GM21737 (cell line): ENCODE data around the gene CIDEA.

ENCODE experiments used
- ATAC-seq: cut with Tn5 transposase; IDR thresholded peaks from one replicate; pipeline ENCODE4 v1.9.1; 2021; ENCODE audit warnings: mild to moderate bottlenecking, moderate library complexity; ENCODE audit not compliant: unreplicated experiment

Gene CIDEA

DNA sequence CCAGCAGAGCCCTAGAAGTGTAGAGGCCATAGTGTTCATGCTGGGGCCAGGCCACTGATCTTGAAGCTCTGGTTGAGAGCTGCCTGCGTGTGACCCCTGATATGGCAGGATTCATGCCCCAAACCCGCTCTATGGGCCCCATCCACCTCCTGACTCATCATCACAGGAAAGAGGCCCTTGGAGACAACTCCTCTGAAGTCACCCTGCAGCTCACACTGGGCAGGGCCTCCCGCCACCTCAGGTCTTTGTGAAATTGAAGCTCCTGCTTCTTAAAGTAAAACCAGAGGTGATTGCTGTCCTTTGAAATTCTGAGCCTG is 41.9 kb downstream of the CIDEA start:
- no peak for ATAC-seq

- no peak for ATAC-seq
These were observed 42.3 kb downstream of the CIDEA start for GRCh38 chr18:12296457-12296856.

DNA sequence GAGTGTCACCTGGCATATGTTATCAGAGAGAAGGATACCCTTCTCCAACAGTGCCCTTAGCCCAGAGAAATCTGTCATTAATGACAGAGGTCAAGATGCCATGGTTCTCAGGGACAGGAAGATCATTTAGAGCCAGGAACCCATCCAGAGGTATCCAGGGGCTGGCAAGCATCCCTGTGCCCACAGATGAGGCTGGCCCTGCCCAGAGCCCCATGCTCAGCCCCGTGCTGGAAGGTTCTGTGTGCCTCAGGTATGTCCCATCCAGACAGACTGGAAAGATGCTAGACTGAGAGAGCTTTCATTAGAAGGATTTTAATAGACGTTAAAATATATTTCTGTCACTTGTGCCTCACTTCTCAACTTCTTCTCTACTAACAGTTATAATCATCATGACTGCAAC is 45.7 kb downstream of the CIDEA start:
- ATAC-seq = no peak

GRCh38 chr18:12301263-12302005 is 47.3 kb downstream of the CIDEA start:
- ATAC-seq = no peak

DNA sequence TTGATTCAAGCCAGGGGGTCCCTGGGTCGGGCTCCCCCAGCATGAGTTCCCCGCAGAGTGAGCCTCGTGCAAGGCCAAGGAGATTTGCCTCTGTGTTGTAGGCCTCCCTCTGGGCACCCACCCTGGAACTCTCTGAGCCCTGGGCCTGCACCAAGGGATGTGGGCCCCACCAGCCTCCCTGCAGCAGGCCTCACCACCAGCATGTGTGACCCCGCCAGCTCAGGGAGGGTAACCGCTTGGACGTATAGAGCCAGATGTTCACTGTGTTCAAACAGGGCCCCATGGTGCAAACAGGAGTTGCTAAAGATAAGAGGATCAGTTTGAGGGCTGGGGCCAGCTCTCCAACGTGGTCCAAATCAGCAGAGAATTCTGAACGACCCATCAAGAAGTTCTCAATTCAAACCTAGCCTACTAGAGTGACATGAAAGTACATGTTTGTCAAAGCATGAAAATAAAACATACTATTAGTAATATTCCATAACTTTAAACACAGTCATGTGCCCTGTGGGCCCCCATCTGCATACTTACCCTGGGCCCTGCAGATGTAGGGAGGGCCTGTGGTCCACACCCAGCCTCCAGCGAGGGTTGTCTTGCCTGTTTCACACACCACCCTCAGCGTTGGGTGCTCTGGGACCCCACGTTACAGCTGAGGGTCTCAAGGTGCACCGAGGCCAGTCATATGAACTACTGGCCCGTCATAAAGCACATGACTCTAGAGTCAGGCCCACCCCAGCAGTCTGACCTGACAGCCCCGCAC is 48.4 kb downstream of the CIDEA start:
- ATAC-seq = no peak

DNA sequence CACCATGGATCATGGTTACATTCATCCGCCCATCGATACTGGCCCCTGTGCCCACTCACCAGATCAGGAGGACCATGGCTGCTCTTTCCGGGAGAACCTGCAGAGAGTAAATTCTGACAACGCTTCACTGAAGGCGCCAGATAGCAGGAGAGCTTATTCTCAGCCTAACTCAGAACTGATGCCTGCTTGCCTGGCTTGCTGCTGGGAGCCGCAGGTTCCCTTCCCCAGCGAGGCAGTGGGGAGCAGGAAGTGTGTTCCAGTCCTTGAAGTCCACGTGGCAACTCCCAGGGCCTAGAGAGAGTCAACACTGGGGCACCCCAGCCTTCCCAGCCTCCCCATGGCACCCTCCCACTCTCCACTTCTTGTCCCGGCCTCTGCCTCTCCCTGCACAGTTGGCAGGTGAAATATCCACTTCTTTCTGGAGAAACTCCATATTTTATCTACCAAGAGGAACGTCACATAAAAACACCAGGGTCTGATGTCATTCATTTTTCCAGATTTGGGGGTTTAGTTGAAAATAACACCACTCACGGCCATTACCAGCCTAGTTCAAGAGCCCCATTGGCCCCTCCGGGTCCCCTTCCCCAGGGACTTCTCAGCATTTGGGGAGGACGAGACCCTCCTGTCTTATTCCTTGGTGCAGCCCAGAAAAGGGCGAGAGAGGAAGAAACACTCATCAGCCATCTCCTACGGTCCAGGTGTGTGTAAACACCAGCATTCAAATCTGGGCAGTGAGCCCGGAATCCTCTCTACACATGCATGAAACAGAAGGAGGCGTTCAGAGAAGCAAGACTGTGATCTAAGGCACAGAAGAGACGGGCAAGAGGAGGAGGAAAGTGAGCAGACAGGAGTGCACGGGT is 50.4 kb downstream of the CIDEA start:
- ATAC-seq = no peak

- ATAC-seq = no peak
These were observed 51.0 kb downstream of the CIDEA start for GRCh38 chr18:12305211-12305610.

GRCh38 chr18:12305930-12306629 is 51.9 kb downstream of the CIDEA start:
- ATAC-seq = no peak

- no peak for ATAC-seq
These were observed 52.9 kb downstream of the CIDEA start for GRCh38 chr18:12306752-12307700.

DNA sequence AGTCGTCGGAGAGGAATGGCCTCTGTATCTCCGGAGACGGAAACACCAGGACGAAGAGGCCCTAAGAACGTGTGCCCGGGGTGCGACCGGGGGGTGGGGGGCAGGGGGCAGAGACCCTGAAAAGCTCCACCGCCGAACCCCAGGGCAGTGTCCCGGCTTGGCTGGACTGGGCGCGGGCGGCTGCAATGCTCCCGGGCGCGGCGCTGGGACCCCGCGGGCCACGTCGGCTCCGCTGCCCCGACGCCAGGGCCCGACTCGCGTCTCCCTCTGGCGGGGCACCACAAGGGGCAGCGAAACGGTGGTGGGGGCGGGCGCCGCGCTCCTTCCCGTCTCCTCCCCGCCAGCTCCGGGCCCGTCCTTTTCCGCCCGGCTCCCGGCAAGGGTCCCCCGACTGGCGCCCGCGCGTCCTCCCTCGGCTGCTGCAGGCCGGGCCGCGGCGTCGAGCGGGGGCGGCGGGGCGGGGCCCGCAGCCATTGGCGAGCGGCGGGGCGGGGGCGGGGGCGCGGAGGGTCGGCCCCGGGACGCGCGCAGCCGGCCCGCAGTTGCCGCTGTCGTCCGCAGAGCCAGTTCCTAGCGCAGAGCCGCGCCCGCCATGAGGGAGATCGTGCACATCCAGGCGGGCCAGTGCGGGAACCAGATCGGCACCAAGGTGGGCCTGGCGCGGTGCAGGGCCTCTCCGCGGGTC is 53.7 kb downstream of the CIDEA start, which contains the start of gene TUBB6:
Gene TUBB6, plus strand, starts transcription at position 541 of the 685 bp plus-strand sequence. Its CDS starts 52 bp downstream, at position 593.
- ATAC-seq = peak; percentile 52

DNA sequence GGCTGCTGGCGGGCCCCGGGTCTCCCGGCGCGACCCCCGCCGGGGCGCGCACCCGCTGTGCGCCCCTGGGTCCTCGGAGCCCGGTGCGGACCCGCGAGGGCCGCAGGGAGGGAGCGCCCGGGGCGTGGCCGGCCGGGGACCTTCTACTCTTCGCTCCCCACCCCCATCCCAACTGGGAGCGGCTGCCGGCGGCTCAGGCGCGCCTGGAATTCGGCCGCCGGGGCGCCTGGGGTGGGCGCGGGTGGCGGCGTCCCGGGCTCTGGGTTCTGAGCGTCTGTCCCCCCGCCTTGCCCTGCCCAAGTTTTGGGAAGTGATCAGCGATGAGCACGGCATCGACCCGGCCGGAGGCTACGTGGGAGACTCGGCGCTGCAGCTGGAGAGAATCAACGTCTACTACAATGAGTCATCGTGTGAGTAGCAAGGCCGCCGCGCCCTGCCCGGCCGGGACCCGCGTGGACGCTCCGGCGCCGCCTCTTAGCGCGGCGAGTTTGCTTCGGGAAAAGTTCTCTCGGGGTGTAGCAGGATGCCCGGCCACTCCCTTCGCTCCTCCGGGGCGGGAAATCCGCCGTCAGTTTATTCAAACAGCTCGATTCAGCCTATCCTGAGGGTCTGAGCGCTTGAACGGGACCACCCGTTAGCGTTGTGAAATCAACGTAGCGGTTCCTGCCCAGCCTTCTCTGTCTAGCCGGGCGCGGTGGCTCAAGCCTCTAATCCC is 54.4 kb downstream of the CIDEA start:
- peak; percentile 49 for ATAC-seq

DNA sequence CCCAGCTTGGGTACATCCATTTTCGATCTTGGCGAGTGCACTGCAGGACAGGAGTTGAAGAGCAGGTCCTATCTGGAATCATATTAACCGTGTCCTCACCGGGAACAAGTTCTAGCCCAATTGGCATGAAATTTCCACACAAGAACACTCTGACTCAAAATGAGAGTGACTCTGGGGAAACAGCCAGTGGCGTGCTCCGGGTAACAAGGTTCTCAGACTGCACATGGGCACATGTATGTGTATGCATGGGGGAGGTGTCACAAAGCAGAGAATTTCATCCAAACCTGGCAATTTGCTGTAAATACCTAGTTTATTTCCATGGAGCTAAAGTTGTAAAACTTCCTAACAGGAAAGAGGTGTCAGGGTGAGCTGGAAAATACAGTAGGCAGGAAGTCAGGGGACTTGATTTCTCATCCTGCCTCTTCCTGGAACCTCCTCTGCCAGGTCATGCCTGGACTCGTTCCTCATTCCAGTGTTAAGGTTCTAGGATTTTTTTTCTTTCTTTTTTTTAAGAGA is 55.6 kb downstream of the CIDEA start:
- ATAC-seq = no peak

DNA sequence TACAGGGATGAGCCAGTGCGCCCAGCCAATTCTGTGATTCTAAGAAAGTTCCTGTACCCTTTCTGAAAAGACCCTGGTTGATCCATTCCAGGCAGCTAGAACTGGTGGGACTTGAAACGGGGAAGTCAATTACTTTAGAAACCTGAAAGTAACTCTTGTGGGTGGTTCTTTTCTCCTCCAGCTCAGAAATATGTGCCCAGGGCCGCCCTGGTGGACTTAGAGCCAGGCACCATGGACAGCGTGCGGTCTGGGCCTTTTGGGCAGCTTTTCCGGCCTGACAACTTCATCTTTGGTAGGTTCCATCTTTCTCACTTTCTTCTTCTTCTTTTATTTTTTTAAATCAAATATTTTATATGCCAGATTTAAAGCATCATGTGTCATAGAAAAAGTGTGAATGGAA is 56.6 kb downstream of the CIDEA start:
- no peak for ATAC-seq

- ATAC-seq = no peak
These were observed 58.8 kb downstream of the CIDEA start for GRCh38 chr18:12312976-12313375.

DNA sequence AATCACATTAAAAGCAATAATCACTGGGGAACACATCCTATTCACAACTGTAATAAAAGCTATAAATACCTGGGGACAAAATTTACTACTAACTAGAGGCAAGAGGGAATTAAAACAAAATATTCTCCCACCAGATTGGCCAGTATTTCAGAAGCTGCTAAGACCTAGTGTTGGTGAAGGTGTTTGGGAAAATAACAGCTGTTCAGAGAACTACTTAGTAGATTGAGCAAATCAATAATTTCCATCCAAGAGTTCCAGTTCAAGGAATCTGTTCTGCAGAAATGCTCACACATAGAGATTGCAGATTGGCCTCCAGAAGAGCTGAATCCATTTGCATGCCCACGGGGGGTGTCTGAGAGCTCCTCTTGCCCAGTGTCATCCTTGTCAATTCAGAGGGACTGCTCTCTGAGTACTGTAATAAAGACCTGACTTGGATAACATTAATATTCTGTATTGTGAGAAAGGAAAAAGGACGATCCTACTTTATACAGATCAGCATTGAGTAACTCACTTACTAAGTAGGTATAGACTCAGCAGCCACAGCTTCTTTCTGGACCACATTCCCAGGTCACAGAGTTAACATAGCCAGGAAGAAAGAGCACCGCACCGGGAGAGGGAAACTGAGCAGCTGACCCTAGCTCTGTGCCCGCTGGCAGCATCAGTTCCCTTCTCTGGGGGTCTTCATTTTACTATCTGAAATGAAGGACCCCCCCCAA is 59.5 kb downstream of the CIDEA start:
- no peak for ATAC-seq

- no peak for ATAC-seq
These were observed 60.6 kb downstream of the CIDEA start for GRCh38 chr18:12314591-12315305.

- no peak for ATAC-seq
These were observed 61.3 kb downstream of the CIDEA start for GRCh38 chr18:12315490-12315889.
